ENCODE results near the gene TMEM151B. TPM values are rescaled to one million over a fixed set of nuclear protein-coding genes. Genes with fewer than 3 reads are reported as not detected.

TMEM151B gene
- total and polyA plus RNA-seq, 9 of the 15 experiments (the other 6 are each of a cell fraction or from before 2014, with no cell fraction given), result not detected

GRCh38 chr6:44264154-44265006 lies 5.9 kb upstream of the TMEM151B start:
- 1% methylated on average over 13 of the region's 13 CpGs for WGBS (ENCODE audit: insufficient coverage, low coverage, missing lambda C conversion rate)
- CTCF ChIA-PET (ENCODE audit: low intra/inter-chr PET ratio), result interaction anchor here (0.6 to 1.0 kb wide), 2 partner anchors 167 to 541 kb away, joined by 3 to 5 read pairs; no protein-coding TSS in a partner anchor
- in situ Hi-C loops (cut with MboI), result loop anchor here (5.0 kb wide), 1 partner anchor 78 kb away; the partner anchor contains the start of gene SPATS1
- peaks cover 17% of the 10 kb centered on the region for H3K79me2 ChIP-seq (ENCODE audit: control insufficient read depth, insufficient read depth, low read length)
- peaks cover 19 to 34% of the 10 kb centered on the region in 2 experiments; a peak in 4 of 5 replicates for H3K4me1 ChIP-seq (replicated peaks in 1 of 2; ENCODE audit: control insufficient read depth in 2 of 2, insufficient read depth in 2 of 2, low read length in 2 of 2)
- ATAC-seq (peak; percentile 45), FAIRE-seq (peak; percentile 46), DNase-seq (ENCODE audit: extremely low read depth in 1 of 4, low spot score in 3 of 4) (peak in 2 of 4 experiments; percentile 63 to 65)
- no peaks in the 10 kb centered on the region for H3K9me3 ChIP-seq (replicated peaks; ENCODE audit: control insufficient read depth, insufficient read depth, low read depth, low read length)
- no peaks in the 10 kb centered on the region for H3K9me1 ChIP-seq (ENCODE audit: control insufficient read depth, insufficient read depth, low read length)
- peak overlapping the region; percentile 86 for H2AFZ ChIP-seq (ENCODE audit: low read depth, low read length)
- H3K4me2 ChIP-seq (ENCODE audit: insufficient read depth, low read length), result peak overlapping the region; percentile 90
- TSS peak; percentile 60 for BruUV-seq (replicated peaks)
- peak overlapping the region; percentile 74 for H3K27ac ChIP-seq (ENCODE audit: extremely low read depth, low read depth, low read length)
- H3K36me3 ChIP-seq (ENCODE audit: control insufficient read depth, insufficient read depth, low read length), result peaks cover 32% of the 10 kb centered on the region; the same call in 1 of the 3 replicates
- H3K27me3 ChIP-seq (ENCODE audit: control insufficient read depth in 2 of 2, insufficient read depth in 2 of 2, low read length in 2 of 2), result peaks cover 8 to 9% of the 10 kb centered on the region in 2 experiments; a peak in 4 of 5 replicates
- intact Hi-C loops (cut with micrococcal nuclease), result loop anchor here (1.0 to 5.0 kb wide), 2 partner anchors 92 to 167 kb away; no protein-coding TSS in a partner anchor
- H3K9ac ChIP-seq (ENCODE audit: insufficient read depth in 1 of 2, low read depth in 2 of 2, low read length in 2 of 2), result peak overlapping the region; percentile 74 to 94
- peak overlapping the region; percentile 83 for H3K4me3 ChIP-seq
- POLR2A ChIA-PET, result interaction anchor here (0.5 to 8.2 kb wide), 10 partner anchors 10 to 1175 kb away, joined by 3 to 69 read pairs (median 3); partner anchors contain the start of genes CDC5L and HSP90AB1
- no peaks in the 10 kb centered on the region; the same call in 1 of the 2 replicates for H4K20me1 ChIP-seq (replicated peaks; ENCODE audit: control insufficient read depth, insufficient read depth, low read length)
- 0 out of 2 replicates have a peak, but pooled peaks have one; percentile 25 for TF ChIP-seq ARID2 (IDR thresholded peaks at IDR 0.05)
- TF ChIP-seq EZH2 (IDR thresholded peaks at IDR 0.05; ENCODE audit: borderline replicate concordance, low read depth, low read length), result no peak
- TF ChIP-seq MED1 (CRISPR knock-in tag; IDR thresholded peaks at IDR 0.05; ENCODE audit: borderline replicate concordance), result no peak
- TF ChIP-seq NR1H2 (CRISPR knock-in tag; IDR thresholded peaks at IDR 0.05), result peak; percentile 54
- TF ChIP-seq SMARCA5 (IDR thresholded peaks at IDR 0.05), result 0 out of 2 replicates have a peak, but pooled peaks have one; percentile 29
- TF ChIP-seq HIVEP1 (CRISPR knock-in tag; IDR thresholded peaks at IDR 0.05), result no peak
- TF ChIP-seq IFI16 (CRISPR knock-in tag; IDR thresholded peaks at IDR 0.05), result no peak
- TF ChIP-seq ZNF165 (CRISPR knock-in tag; IDR thresholded peaks at IDR 0.05; ENCODE audit: borderline replicate concordance), result no peak
- no peak for TF ChIP-seq ZNF174 (CRISPR knock-in tag; IDR thresholded peaks at IDR 0.05)
- TF ChIP-seq TEAD4 (IDR thresholded peaks at IDR 0.05; ENCODE audit: low read length), result no peak
- no peak for TF ChIP-seq TEAD4 (CRISPR knock-in tag; IDR thresholded peaks at IDR 0.05; ENCODE audit: borderline replicate concordance)
- no peak; the same call in 1 of the 2 replicates for TF ChIP-seq ZNF609 (CRISPR knock-in tag; IDR thresholded peaks at IDR 0.05; ENCODE audit: borderline replicate concordance)
- no peak for TF ChIP-seq DPF2 (IDR thresholded peaks at IDR 0.05)
- no peak for TF ChIP-seq SMAD2 (IDR thresholded peaks at IDR 0.05; ENCODE audit: low read depth, low read length)
- 0 out of 2 replicates have a peak, but pooled peaks have one; percentile 11 for TF ChIP-seq VEZF1 (CRISPR knock-in tag; IDR thresholded peaks at IDR 0.05)

Measured in K562 (cell line).